ENCODE measurements around the gene ABTB2.

- TF ChIP-seq, protein P1, sequence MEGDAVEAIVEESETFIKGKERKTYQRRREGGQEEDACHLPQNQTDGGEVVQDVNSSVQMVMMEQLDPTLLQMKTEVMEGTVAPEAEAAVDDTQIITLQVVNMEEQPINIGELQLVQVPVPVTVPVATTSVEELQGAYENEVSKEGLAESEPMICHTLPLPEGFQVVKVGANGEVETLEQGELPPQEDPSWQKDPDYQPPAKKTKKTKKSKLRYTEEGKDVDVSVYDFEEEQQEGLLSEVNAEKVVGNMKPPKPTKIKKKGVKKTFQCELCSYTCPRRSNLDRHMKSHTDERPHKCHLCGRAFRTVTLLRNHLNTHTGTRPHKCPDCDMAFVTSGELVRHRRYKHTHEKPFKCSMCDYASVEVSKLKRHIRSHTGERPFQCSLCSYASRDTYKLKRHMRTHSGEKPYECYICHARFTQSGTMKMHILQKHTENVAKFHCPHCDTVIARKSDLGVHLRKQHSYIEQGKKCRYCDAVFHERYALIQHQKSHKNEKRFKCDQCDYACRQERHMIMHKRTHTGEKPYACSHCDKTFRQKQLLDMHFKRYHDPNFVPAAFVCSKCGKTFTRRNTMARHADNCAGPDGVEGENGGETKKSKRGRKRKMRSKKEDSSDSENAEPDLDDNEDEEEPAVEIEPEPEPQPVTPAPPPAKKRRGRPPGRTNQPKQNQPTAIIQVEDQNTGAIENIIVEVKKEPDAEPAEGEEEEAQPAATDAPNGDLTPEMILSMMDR (IDR thresholded peaks at IDR 0.05; ENCODE audit: poor library complexity, severe bottlenecking), result no peak
- TF ChIP-seq EP300 (conservative IDR thresholded peaks at IDR 0.05; ENCODE audit: poor library complexity, severe bottlenecking) (no peak), MXI1 (conservative IDR thresholded peaks at IDR 0.05; ENCODE audit: poor library complexity, severe bottlenecking) (no peak), POLR2AphosphoS5 (IDR thresholded peaks at IDR 0.05) (no peak), EZH2 (IDR thresholded peaks at IDR 0.05; ENCODE audit: borderline replicate concordance, insufficient read depth, low read length, poor library complexity, severe bottlenecking) (no peak)
Measured at GRCh38 chr11:34203377-34203871, 154.4 kb downstream of the ABTB2 start.

All from neural cell (in vitro differentiated cells).